ENCODE measurements around the gene UGT2B7.
"Not testable (repeated sequence)": the region's sequence is repeated elsewhere in the genome, so short reads cannot be mapped to it uniquely, and the experiment has no call there.

The UGT2B7 gene

DNA sequence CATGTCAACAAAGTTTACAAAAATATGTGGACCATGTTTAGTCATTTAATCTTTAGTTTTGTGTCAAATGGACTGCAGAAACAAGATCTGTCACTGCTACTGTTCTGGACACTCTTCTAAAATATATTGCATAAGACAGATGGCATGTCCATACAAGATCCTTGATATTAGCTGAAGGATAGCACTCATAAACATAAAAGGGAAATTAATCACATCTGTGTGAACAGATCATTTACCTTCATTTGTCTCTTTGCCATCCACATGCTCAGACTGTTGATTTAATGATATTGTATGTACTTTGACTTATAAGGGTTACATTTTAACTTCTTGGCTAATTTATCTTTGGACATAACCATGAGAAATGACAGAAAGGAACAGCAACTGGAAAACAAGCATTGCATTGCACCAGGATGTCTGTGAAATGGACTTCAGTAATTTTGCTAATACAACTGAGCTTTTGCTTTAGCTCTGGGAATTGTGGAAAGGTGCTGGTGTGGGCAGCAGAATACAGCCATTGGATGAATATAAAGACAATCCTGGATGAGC is at the start of gene UGT2B7:
UGT2B7 (plus strand) TSS at position 364 of the 546 bp plus-strand sequence; CDS start at position 411, 47 bp downstream.
- DNase-seq: no peak

- DNase-seq: no peak
These were observed 46.4 kb upstream of the UGT2B7 start for GRCh38 chr4:69049860-69050259.

- not testable (repeated sequence) for DNase-seq
These were observed 45.3 kb upstream of the UGT2B7 start for GRCh38 chr4:69050853-69051575.

- no peak for DNase-seq
These were observed 44.7 kb upstream of the UGT2B7 start for GRCh38 chr4:69051576-69051943.

- not testable (repeated sequence) for DNase-seq
These were observed 42.9 kb upstream of the UGT2B7 start for GRCh38 chr4:69053309-69053885.

GRCh38 chr4:69054033-69054432 is 42.2 kb upstream of the UGT2B7 start:
- DNase-seq: not testable (repeated sequence)

DNA sequence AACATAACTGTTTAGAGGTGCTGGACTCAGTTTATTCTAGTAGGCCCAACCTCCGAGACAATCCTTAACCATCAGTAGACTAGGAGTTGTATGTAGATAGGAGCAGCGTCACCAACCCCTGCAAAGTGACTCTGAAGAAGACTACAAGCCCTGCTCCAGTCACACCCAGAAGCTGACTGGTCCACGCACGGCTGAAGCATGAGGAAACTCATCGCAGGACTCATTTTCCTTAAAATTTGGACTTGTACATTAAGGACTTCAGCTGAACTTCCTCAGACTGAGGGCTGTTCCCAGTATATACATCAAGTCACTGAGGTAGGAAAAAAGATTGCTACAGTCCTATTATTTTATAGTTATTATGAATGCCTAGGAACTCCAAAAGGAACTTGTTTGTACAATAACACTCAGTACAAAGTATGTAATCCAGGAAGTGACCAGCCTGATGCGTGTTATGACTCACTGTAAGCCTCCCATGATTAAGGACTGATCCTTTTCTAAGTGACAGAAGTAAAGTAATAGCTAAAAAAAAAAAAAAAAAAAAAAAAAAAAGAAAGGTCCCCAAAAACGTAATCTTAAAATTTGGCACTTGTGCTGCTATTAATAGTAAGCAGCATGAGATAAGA is 41.6 kb upstream of the UGT2B7 start:
- DNase-seq: no peak

- no peak for DNase-seq
These were observed 40.1 kb upstream of the UGT2B7 start for GRCh38 chr4:69056150-69056549.

- DNase-seq: no peak
These were observed 39.2 kb upstream of the UGT2B7 start for GRCh38 chr4:69056921-69057550.

DNA sequence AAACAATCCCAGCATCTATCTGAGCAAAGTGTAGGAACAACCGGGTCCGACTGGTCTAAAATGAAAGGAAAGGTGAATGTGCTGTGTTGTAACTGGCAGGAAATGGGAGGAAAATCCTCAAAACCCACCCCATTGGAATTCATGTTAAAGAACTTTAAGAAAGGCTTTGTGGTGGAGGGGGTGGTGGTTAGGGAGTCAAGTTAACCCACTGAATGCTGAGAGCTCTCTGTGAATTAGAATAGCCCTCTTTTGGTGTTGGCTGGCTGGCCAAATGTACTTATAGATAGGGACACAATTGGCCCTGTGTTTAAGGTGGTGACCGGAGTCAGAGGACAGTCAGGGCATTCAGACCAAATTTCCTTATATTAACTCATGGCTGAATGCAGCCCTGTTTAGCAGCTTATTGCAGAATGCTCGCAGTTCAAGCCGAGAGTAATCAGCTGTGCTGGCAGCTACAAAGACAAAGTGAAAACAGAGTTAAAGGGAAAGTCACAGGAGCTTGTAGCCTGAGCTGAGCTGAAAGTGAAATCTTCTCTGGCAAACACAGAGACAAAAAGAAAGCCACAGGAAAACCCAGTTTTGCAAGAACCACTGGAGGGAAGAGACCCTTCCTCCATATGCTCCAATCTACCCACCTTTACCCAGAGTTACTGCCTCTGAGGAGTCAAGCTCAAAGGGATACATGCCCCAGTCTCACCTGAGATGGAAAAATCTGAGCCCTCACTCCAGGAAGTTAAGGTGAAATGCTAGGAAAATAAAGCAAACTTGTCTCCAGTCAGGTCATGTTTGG is 38.5 kb upstream of the UGT2B7 start:
- no peak for DNase-seq

GRCh38 chr4:69058410-69059059 is 37.7 kb upstream of the UGT2B7 start:
- DNase-seq: no peak

- DNase-seq: no peak
These were observed 35.5 kb upstream of the UGT2B7 start for GRCh38 chr4:69060651-69061308.

DNA sequence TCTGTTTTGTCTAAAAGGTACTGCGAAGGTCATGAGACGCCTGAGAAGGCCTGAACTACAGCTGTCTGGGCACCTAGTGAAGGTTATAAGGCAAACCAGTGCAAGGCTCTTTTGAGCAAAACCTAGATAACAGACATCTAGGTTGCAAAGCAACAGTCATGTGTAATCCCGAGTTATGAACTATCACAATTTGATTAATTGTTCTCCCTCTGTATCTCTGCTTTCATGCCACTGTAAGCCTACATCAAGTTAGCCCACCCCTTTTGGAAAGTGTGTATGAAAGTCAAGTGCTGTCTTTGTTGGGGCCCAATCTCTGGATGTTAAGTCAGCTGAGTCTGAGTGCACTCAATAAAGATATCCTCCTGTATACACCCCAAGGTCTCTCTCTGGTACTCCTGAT is 31.9 kb upstream of the UGT2B7 start:
- no peak for DNase-seq

GRCh38 chr4:69066945-69067344 is 29.3 kb upstream of the UGT2B7 start:
- DNase-seq: no peak

GRCh38 chr4:69069085-69069484 is 27.2 kb upstream of the UGT2B7 start:
- no peak for DNase-seq

- no peak for DNase-seq
These were observed 25.7 kb upstream of the UGT2B7 start for GRCh38 chr4:69070590-69070989.

DNA sequence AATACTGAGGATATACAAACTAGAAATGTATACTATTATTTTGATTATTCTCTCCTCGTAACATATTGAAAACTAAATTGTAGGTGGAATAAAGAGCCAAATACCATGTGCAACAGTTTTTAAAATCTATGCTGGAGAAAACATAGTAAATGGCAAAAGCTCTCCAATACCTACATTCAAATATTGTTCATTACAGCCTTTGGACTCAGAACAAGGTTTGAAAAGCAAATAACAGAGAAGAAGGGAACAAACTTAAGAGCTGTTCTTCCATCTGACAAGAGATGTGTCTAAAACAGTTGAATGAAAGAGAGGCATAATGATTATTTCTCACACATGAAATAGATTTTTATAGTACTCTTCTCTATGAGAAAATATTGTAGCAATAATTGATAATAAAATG is 25.0 kb upstream of the UGT2B7 start:
- no peak for DNase-seq

- DNase-seq: no peak
These were observed 22.9 kb upstream of the UGT2B7 start for GRCh38 chr4:69073375-69073774.

DNA sequence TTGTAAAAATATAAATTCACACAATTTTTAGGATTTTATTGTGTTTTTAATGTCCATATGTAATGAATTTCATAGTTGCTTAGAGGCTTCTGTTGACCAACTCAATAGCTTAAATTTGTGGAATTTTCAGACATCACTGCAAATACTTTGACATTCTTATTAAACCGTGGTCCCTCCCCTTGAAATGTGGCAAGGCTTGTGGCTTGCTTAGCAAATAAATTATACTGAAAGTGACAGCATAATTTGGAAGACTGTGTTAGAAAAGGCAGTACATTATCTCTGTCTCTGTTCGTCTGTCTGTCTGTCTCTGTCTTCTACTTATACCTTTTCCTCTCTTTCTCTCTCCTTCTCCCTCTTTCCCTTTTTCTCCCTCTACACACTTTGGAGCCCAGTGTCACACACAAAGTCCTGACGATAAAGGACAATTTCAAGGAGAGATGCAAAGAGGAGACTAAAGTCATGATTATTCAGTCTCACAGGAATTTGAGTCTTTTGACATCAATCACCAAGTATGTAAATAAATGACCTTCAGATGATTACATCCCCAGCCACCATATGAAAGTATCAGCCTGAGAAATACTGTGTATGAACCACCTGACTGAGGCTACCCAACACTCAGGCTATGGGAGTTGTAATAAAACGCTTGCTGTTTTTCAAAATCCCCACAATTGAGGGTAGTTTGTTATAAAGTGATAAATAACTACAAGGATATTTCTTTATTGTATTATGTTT is 21.0 kb upstream of the UGT2B7 start:
- no peak for DNase-seq

DNA sequence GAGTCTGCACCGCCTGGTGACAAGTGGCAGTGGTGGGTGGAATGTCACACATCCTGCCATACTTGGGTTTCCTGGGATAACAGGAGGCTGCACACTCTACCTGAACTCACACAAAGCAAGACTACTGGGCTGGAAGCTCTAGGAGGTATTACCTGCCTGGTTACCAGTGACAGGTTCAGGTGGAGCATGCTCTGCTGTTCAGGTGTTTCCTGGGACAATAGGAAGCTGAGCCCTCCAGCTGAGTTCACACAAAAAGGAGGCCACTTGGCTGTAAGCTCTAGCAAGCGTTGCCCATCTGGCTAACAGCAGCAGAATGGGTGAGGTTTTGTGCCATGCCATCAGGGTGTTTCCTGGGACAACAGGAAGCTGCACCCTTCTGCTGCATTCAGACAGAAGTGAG is 17.4 kb upstream of the UGT2B7 start:
- peak; percentile 23 for DNase-seq

- no peak for DNase-seq
These were observed 7.8 kb upstream of the UGT2B7 start for GRCh38 chr4:69088473-69088872.
